IMR-90 (cell line): Measurements from ENCODE around the gene CDC45. TPM values are rescaled to one million over a fixed set of nuclear protein-coding genes. Genes with fewer than 3 reads are reported as not detected.

Experiments used
- ATAC-seq: fragments of 200-7000 bp; cut with Tn5 transposase; 2 replicates; pipeline ENCODE4 v1.9.1; 2020; ENCODE audit warnings: low read depth, mild to moderate bottlenecking, moderate library complexity
- BruUV-seq: library from RNA; stranded (reverse); fragments of 400-500 nt; replicated peaks from 2 replicates; lab custom pipeline; 2021; lab: Mats Ljungman, UMichigan
- CTCF ChIA-PET: fragments of 300-600 bp; formaldehyde crosslinking; extraction: SDS; loops from one replicate; lab custom pipeline; 2021; ENCODE audit warnings: antibody characterized with exemption; lab: Yijun Ruan, JAX
- POLR2A ChIA-PET: fragments of 300-600 bp; sonication (Branson Sonifier 250); formaldehyde crosslinking; loops from one replicate; lab custom pipeline; 2022; ENCODE audit warnings: antibody characterized with exemption; ENCODE audit not compliant: unreplicated experiment; lab: Charles Lee
- DNase-seq: peaks from one replicate; pipeline ENCODE4 v3.0.0; 2013
- H2AFZ ChIP-seq: replicated peaks from 2 replicates; pipeline ENCODE3; 2013; ENCODE audit warnings: low read length, mild to moderate bottlenecking; ENCODE audit not compliant: poor library complexity
- H2AK5ac ChIP-seq: 2 replicates; pipeline ENCODE4 v1.6.1; 2013; ENCODE audit warnings: low read depth, low read length, inconsistent platforms
- H2AK9ac ChIP-seq: replicated peaks from 2 replicates; pipeline ENCODE3; 2013; ENCODE audit warnings: mild to moderate bottlenecking, low read depth, low read length, moderate library complexity; ENCODE audit not compliant: poor library complexity
- H2BK120ac ChIP-seq: 2 replicates; pipeline ENCODE4 v1.6.1; 2013; ENCODE audit warnings: low read depth, low read length, inconsistent platforms
- H2BK15ac ChIP-seq: 3 replicates; pipeline ENCODE4 v1.6.1; 2013; ENCODE audit warnings: low read depth, low read length, inconsistent platforms
- H2BK20ac ChIP-seq: 2 replicates; pipeline ENCODE4 v1.6.1; 2013; ENCODE audit warnings: low read depth, mild to moderate bottlenecking, inconsistent platforms, low read length, moderate library complexity
- H2BK5ac ChIP-seq: 2 replicates; pipeline ENCODE4 v1.6.1; 2013; ENCODE audit warnings: mild to moderate bottlenecking, low read depth, low read length, inconsistent platforms; ENCODE audit not compliant: poor library complexity, severe bottlenecking
- H3K14ac ChIP-seq: replicated peaks from 2 replicates; pipeline ENCODE4 v1.6.1; 2013; ENCODE audit warnings: low read depth, low read length, inconsistent platforms
- H3K18ac ChIP-seq: 2 replicates; pipeline ENCODE4 v1.6.1; 2013; ENCODE audit warnings: low read depth, low read length, control low read depth
- H3K23ac ChIP-seq: 2 replicates; pipeline ENCODE4 v1.6.1; 2013; ENCODE audit warnings: low read depth, low read length, inconsistent platforms
- H3K27ac ChIP-seq: 2 replicates; pipeline ENCODE4 v1.5.1; 2013; ENCODE audit warnings: mild to moderate bottlenecking, control low read depth, low read length; ENCODE audit not compliant: insufficient read depth
- H3K27me3 ChIP-seq: 2 replicates; pipeline ENCODE4 v1.6.1; 2013; ENCODE audit warnings: low read length; ENCODE audit not compliant: control insufficient read depth, insufficient read depth
- H3K36me3 ChIP-seq: 2 replicates; pipeline ENCODE4 v1.6.1; 2013; ENCODE audit warnings: low read length, mixed read lengths; ENCODE audit not compliant: control insufficient read depth, insufficient read depth
- H3K4ac ChIP-seq: 2 replicates; pipeline ENCODE4 v1.6.1; 2013; ENCODE audit warnings: low read depth, low read length, inconsistent platforms
- H3K4me1 ChIP-seq: 2 replicates; pipeline ENCODE4 v1.6.1; 2013; ENCODE audit warnings: low read length, mixed read lengths; ENCODE audit not compliant: control insufficient read depth, insufficient read depth
- H3K4me2 ChIP-seq: 2 replicates; pipeline ENCODE4 v1.6.1; 2013; ENCODE audit warnings: low read depth, mild to moderate bottlenecking, control low read depth, low read length, moderate library complexity
- H3K4me3 ChIP-seq: 2 replicates; pipeline ENCODE4 v1.5.1; 2013; ENCODE audit warnings: low read depth, mild to moderate bottlenecking, control low read depth, low read length, moderate library complexity; ENCODE audit not compliant: insufficient read depth
- H3K56ac ChIP-seq: 2 replicates; pipeline ENCODE4 v1.6.1; 2013; ENCODE audit warnings: low read length, inconsistent platforms; ENCODE audit not compliant: insufficient read depth; ENCODE audit errors: extremely low read depth
- H3K79me1 ChIP-seq, 2 experiments: 2 replicates each; pipeline ENCODE4 v1.6.1; 2013; ENCODE audit warnings: low read length in 2 of 2, inconsistent platforms in 1 of 2, low read depth in 1 of 2
- H3K9ac ChIP-seq: 2 replicates; pipeline ENCODE4 v1.6.1; 2013; ENCODE audit warnings: low read depth, low read length, control low read depth
- H3K9me1 ChIP-seq: 2 replicates; pipeline ENCODE4 v1.6.1; 2013; ENCODE audit warnings: low read length, inconsistent platforms; ENCODE audit not compliant: insufficient read depth
- H3K9me3 ChIP-seq: 2 replicates; pipeline ENCODE4 v1.6.1; 2013; ENCODE audit warnings: low read length; ENCODE audit not compliant: control insufficient read depth, insufficient read depth
- H4K20me1 ChIP-seq: 2 replicates; pipeline ENCODE4 v1.6.1; 2013; ENCODE audit warnings: low read length, inconsistent platforms; ENCODE audit not compliant: insufficient read depth
- H4K5ac ChIP-seq: 2 replicates; pipeline ENCODE4 v1.6.1; 2013; ENCODE audit warnings: mild to moderate bottlenecking, low read depth, low read length, control low read depth
- H4K8ac ChIP-seq, 2 experiments: 2 replicates each; pipeline ENCODE4 v1.6.1; 2013; ENCODE audit warnings: low read depth in 2 of 2, low read length in 2 of 2, control low read depth in 1 of 2, inconsistent platforms in 1 of 2
- H4K91ac ChIP-seq: 2 replicates; pipeline ENCODE4 v1.6.1; 2013; ENCODE audit warnings: low read depth, low read length, inconsistent platforms; ENCODE audit not compliant: insufficient read depth
- BHLHE40 ChIP-seq: fragments of 150-350 bp; IDR thresholded peaks from 2 replicates; pipeline ENCODE4 v1.6.1; 2016; ENCODE audit warnings: mild to moderate bottlenecking, low read depth, low read length
- CEBPB ChIP-seq: IDR thresholded peaks from 2 replicates; pipeline ENCODE4 v1.6.1; 2012; ENCODE audit warnings: low read depth, low read length, improper control_type of control experiment
- CHD1 ChIP-seq: IDR thresholded peaks from 2 replicates; pipeline ENCODE4 v1.6.1; 2012; ENCODE audit warnings: low read depth, low read length, improper control_type of control experiment
- FOS ChIP-seq: fragments of 150-350 bp; IDR thresholded peaks from 2 replicates; pipeline ENCODE4 v1.6.1; 2016; ENCODE audit warnings: low read depth, low read length
- MAFK ChIP-seq: IDR thresholded peaks from 2 replicates; pipeline ENCODE4 v1.6.1; 2012; ENCODE audit warnings: low read depth, low read length, improper control_type of control experiment
- MAZ ChIP-seq: IDR thresholded peaks from 2 replicates; pipeline ENCODE4 v1.6.1; 2012; ENCODE audit warnings: low read depth, mild to moderate bottlenecking, low read length, improper control_type of control experiment, moderate library complexity, borderline replicate concordance
- MXI1 ChIP-seq: IDR thresholded peaks from 2 replicates; pipeline ENCODE4 v1.6.1; 2012; ENCODE audit warnings: low read depth, mild to moderate bottlenecking, low read length, moderate library complexity, borderline replicate concordance
- NFE2L2 ChIP-seq: fragments of 150-350 bp; IDR thresholded peaks from 2 replicates; pipeline ENCODE4 v1.6.1; 2016; ENCODE audit warnings: low read depth, mild to moderate bottlenecking, low read length
- POLR2A ChIP-seq: IDR thresholded peaks from 2 replicates; pipeline ENCODE4 v1.6.1; 2012; ENCODE audit warnings: mild to moderate bottlenecking, low read depth, low read length
- RCOR1 ChIP-seq: IDR thresholded peaks from 2 replicates; pipeline ENCODE4 v1.6.1; 2012; ENCODE audit warnings: mild to moderate bottlenecking, low read length, improper control_type of control experiment; ENCODE audit not compliant: insufficient replicate concordance
- RFX5 ChIP-seq: IDR thresholded peaks from 2 replicates; pipeline ENCODE4 v1.8.0; 2012; ENCODE audit warnings: low read depth, mild to moderate bottlenecking, low read length, moderate library complexity
- SMC3 ChIP-seq: fragments of 150-350 bp; IDR thresholded peaks from 2 replicates; pipeline ENCODE4 v1.6.1; 2016; ENCODE audit warnings: low read depth, mild to moderate bottlenecking, antibody characterized with exemption, low read length, moderate library complexity
- WGBS, 2 experiments: methylation state at CpG; one replicate each; pipeline versions ENCODE4 v1.1.5 to v1.1.7; 2013; ENCODE audit warnings: missing lambda C conversion rate in 2 of 2; ENCODE audit not compliant: insufficient read length in 1 of 2; ENCODE audit errors: extremely low coverage in 2 of 2; 5-methylcytosine and 5-hydroxymethylcytosine counted together
- dilution Hi-C: fragments of 300-500 bp; cut with HindIII; formaldehyde crosslinking; loops from one replicate; pipeline ENCODE4 v1.14.3; 2018; ENCODE audit warnings: low sequenced_read_pairs; ENCODE audit not compliant: unreplicated experiment
- in situ Hi-C: fragments of 300-500 bp; cut with MboI; formaldehyde crosslinking; loops from 3 replicates; pipeline ENCODE4 v1.14.3; 2019; ENCODE audit warnings: low sequenced_read_pairs, inconsistent platforms, mixed read lengths
- intact Hi-C: fragments of 100-400 bp; cut with micrococcal nuclease; formaldehyde crosslinking; loops from 2 replicates; pipeline ENCODE4 v1.10.0; 2022
- polyA plus RNA-seq, 3 experiments: library from polyadenylated mRNA; depleted of rRNA; stranded (reverse); fragments of >200 nt; gene quantifications; 2 replicates each; pipeline ENCODE4 v1.2.3, GENCODE V29; 2012; ENCODE audit warnings: low replicate concordance in 1 of 3
- total RNA-seq: library from RNA; depleted of rRNA; stranded (reverse); fragments of >200 nt; gene quantifications from 2 replicates; pipeline ENCODE4 v1.2.3, GENCODE V29; 2012
- TF ChIP-seq, protein P1 (sequence below): fragments of 150-350 bp; IDR thresholded peaks from 2 replicates; pipeline ENCODE4 v1.6.1; 2016; ENCODE audit warnings: low read depth, mild to moderate bottlenecking, low read length, moderate library complexity, borderline replicate concordance
- TF ChIP-seq, protein P2 (sequence below): conservative IDR thresholded peaks from 2 replicates; pipeline ENCODE4 v1.5.1; 2012; ENCODE audit warnings: mild to moderate bottlenecking, low read depth, low read length, improper control_type of control experiment
- TF ChIP-seq, protein P3 (sequence below): fragments of 150-350 bp; IDR thresholded peaks from 2 replicates; pipeline ENCODE4 v1.6.1; 2017; ENCODE audit warnings: mild to moderate bottlenecking, antibody characterized with exemption, low read length, low read depth

CDC45 gene
- total and polyA plus RNA-seq, 2 of the 4 experiments (the other 2 are of a cell fraction): 22.7 to 44.6 TPM

DNA sequence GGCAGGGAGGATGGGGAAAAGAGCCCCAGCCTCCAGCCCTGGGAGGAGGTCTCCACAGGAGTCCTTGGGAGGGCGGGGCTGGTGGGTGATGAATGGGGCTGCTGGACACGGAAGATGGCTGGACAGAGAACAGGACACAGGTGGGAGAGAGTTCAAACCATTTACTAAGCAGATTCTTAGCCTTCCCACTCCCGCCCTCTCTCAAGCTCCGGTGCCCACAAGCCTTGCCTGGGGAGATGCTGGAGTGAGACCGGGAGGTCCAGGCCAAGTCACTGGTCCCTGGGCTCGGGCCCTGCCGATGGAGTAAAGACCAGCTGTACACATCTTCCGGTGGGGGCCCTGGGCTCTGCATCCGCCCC, 43.1 kb downstream of the CDC45 start:
- Histone ChIP-seq H3K27ac (no peak overlapping the region), H3K18ac (no peak overlapping the region), H3K36me3 (no peaks in the 10 kb centered on the region), H4K20me1 (peaks cover 4% of the 10 kb centered on the region; the same call in 1 of the 2 replicates), H3K4ac (no peak overlapping the region), H2BK20ac (no peak overlapping the region), H4K5ac (no peak overlapping the region), H3K4me1 (no peaks in the 10 kb centered on the region; the same call in 1 of the 2 replicates), H3K14ac (no peak overlapping the region), H2BK15ac (no peak overlapping the region), H2AK9ac (peak overlapping the region; percentile 19), H3K4me2 (peak overlapping the region; percentile 71; the same call in 1 of the 2 replicates), H3K4me3 (0 out of 2 replicates have a peak overlapping the region, but pooled peaks have one; percentile 10), H3K56ac (no peak overlapping the region), H2BK5ac (no peak overlapping the region), H3K9me1 (no peaks in the 10 kb centered on the region), H4K91ac (no peak overlapping the region), H3K79me1 (no peaks in the 10 kb centered on the region), H3K9ac (no peak overlapping the region), H2BK120ac (no peak overlapping the region), H3K23ac (no peak overlapping the region), H2AFZ (peak overlapping the region; percentile 65), H3K9me3 (no peaks in the 10 kb centered on the region), H2AK5ac (no peak overlapping the region), H3K27me3 (peaks cover 17% of the 10 kb centered on the region), H4K8ac (no peak overlapping the region)
- BruUV-seq: no TSS peak
- ATAC-seq: no peak
- ChIA-PET POLR2A (no interaction called here), CTCF (no interaction called here)
- no peak for DNase-seq
- TF ChIP-seq POLR2A: no peak
- TF ChIP-seq NFE2L2: no peak
- TF ChIP-seq, protein P1, sequence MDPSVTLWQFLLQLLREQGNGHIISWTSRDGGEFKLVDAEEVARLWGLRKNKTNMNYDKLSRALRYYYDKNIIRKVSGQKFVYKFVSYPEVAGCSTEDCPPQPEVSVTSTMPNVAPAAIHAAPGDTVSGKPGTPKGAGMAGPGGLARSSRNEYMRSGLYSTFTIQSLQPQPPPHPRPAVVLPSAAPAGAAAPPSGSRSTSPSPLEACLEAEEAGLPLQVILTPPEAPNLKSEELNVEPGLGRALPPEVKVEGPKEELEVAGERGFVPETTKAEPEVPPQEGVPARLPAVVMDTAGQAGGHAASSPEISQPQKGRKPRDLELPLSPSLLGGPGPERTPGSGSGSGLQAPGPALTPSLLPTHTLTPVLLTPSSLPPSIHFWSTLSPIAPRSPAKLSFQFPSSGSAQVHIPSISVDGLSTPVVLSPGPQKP: no peak
- TF ChIP-seq SMC3: no peak
- no peak for TF ChIP-seq RCOR1
- TF ChIP-seq CHD1: no peak
- TF ChIP-seq RFX5: no peak
- no peak for TF ChIP-seq BHLHE40
- TF ChIP-seq, protein P2, sequence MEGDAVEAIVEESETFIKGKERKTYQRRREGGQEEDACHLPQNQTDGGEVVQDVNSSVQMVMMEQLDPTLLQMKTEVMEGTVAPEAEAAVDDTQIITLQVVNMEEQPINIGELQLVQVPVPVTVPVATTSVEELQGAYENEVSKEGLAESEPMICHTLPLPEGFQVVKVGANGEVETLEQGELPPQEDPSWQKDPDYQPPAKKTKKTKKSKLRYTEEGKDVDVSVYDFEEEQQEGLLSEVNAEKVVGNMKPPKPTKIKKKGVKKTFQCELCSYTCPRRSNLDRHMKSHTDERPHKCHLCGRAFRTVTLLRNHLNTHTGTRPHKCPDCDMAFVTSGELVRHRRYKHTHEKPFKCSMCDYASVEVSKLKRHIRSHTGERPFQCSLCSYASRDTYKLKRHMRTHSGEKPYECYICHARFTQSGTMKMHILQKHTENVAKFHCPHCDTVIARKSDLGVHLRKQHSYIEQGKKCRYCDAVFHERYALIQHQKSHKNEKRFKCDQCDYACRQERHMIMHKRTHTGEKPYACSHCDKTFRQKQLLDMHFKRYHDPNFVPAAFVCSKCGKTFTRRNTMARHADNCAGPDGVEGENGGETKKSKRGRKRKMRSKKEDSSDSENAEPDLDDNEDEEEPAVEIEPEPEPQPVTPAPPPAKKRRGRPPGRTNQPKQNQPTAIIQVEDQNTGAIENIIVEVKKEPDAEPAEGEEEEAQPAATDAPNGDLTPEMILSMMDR: no peak
- no peak for TF ChIP-seq MAFK
- no peak for TF ChIP-seq MXI1
- TF ChIP-seq CEBPB: no peak
- TF ChIP-seq MAZ: no peak
- TF ChIP-seq FOS: no peak
- TF ChIP-seq, protein P3, sequence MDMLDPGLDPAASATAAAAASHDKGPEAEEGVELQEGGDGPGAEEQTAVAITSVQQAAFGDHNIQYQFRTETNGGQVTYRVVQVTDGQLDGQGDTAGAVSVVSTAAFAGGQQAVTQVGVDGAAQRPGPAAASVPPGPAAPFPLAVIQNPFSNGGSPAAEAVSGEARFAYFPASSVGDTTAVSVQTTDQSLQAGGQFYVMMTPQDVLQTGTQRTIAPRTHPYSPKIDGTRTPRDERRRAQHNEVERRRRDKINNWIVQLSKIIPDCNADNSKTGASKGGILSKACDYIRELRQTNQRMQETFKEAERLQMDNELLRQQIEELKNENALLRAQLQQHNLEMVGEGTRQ: no peak
- 40% methylated on average over 3 of the region's 9 CpGs; no CpG with 5 or more reads in 1 of the 2 experiments for WGBS, 2 experiments
- in situ Hi-C loops (no loop called here), intact Hi-C loops (no loop called here), dilution Hi-C loops (no loop called here)
